Right lobe of liver (tissue), 6 donors: ENCODE results near the gene EPHB1. TPM values are rescaled to one million over a fixed set of nuclear protein-coding genes. Genes with fewer than 3 reads are reported as not detected.

Source experiments
- ATAC-seq, 4 donors: fragments of 200-7000 bp; cut with Tn5 transposase; one replicate each; pipeline ENCODE4 v1.9.1; 2020; ENCODE audit warnings: mild to moderate bottlenecking in 4 of 4, moderate library complexity in 4 of 4
- DNase-seq, 3 donors: peaks; one replicate each; pipeline ENCODE4 v3.0.0-alpha.2; 2020
- H3K27ac ChIP-seq, 3 donors: fragments of 200-600 bp; one replicate each; pipeline ENCODE4 v1.8.0; 2022
- H3K27me3 ChIP-seq, 2 donors: fragments of 200-600 bp; one replicate each; pipeline ENCODE4 v1.8.0; 2022
- H3K36me3 ChIP-seq, 4 donors: fragments of 200-600 bp; sonication (generic) in 1 of 4; one replicate each; pipeline versions ENCODE4 v1.5.1 to v1.8.0; 2017 to 2022; ENCODE audit warnings: control low read depth in 1 of 4
- H3K4me1 ChIP-seq, 4 donors: fragments of 200-600 bp; sonication (generic) in 1 of 4; one replicate each; pipeline versions ENCODE4 v1.5.1 to v1.8.0; 2017 to 2022; ENCODE audit warnings: control low read depth in 1 of 4
- H3K4me3 ChIP-seq, 3 donors: fragments of 200-600 bp; one replicate each; pipeline ENCODE4 v1.8.0; 2022
- H3K9me3 ChIP-seq, 4 donors: fragments of 200-600 bp; sonication (generic) in 1 of 4; one replicate each; pipeline versions ENCODE4 v1.5.1 to v1.8.0; 2017 to 2022; ENCODE audit warnings: control low read depth in 1 of 4
- POLR2A ChIP-seq: fragments of 450-650 bp; IDR thresholded peaks from one replicate; pipeline ENCODE4 v1.6.1; 2017; ENCODE audit warnings: antibody characterized with exemption, mild to moderate bottlenecking
- WGBS: methylation state at CpG from one replicate; pipeline ENCODE4 v1.1.6; 2018; ENCODE audit warnings: low coverage, low lambda C conversion rate; ENCODE audit not compliant: insufficient coverage; ENCODE audit errors: missing lambda C conversion rate; 5-methylcytosine and 5-hydroxymethylcytosine counted together
- intact Hi-C, 2 donors: fragments of 100-400 bp; cut with DNase I; formaldehyde crosslinking; loops; one replicate each; pipeline versions ENCODE4 v1.11.2 to v1.14.1; 2022
- total RNA-seq, 6 experiments: library from RNA; depleted of rRNA in 2 of 6; stranded (reverse); fragments of >200 nt in 2 of 6; fragmentation: NEBNext Ultra II Directional in 3 of 6; extraction: Animal tissue kit (Norgen Biotek cat#: 25700) in 3 of 6; gene quantifications; one replicate each; pipeline versions ENCODE4 v1.1.0 to v1.2.4, GENCODE V29; 2016 to 2023
- TF ChIP-seq, protein P1 (sequence below), 4 donors: fragments of 200-600 bp in 3 of 4; fragments of 450-650 bp in 1 of 4; IDR thresholded peaks; one replicate each; pipeline versions ENCODE4 v1.5.1 to v1.8.0; 2016 to 2022; ENCODE audit warnings: antibody characterized with exemption in 4 of 4, mild to moderate bottlenecking in 2 of 4
- donor health status: DM: no; HTN: yes; CAD: no.
- donor health status: DM: no; HTN: no; CAD: no.
- donor health status: DM: no; HTN: no; CAD: no.
- donor health status: DM: no; HTN: yes; CAD: no.
- donor health status: DM: no; HTN: yes; CAD: no.

The EPHB1 gene
- total RNA-seq, 6 experiments from 2014 or later, result 0.63 to 10.9 (median 1.8) TPM

- no peak for DNase-seq
- intact Hi-C loops, result loop anchor here (10.0 kb wide), 3 partner anchors 455 to 1105 kb away; no protein-coding TSS in a partner anchor
- 64% methylated on average over 2 of the region's 2 CpGs for WGBS
Measured at GRCh38 chr3:134790065-134790464, 5.0 kb upstream of the EPHB1 start.

GRCh38 chr3:134791992-134792391 is 3.1 kb upstream of the EPHB1 start:
- peaks cover 0 to 13% (median 3%) of the 10 kb centered on the region in 4 donors for H3K4me1 ChIP-seq
- peaks cover 6 to 8% of the 10 kb centered on the region in 2 donors for H3K27me3 ChIP-seq
- no peak overlapping the region for H3K4me3 ChIP-seq
- no peak for DNase-seq
- intact Hi-C loops, result loop anchor here (10.0 kb wide), 3 partner anchors 453 to 1103 kb away; no protein-coding TSS in a partner anchor
- no peak overlapping the region for H3K27ac ChIP-seq
- no peak for ATAC-seq
- H3K36me3 ChIP-seq, result no peaks in the 10 kb centered on the region
- no peaks in the 10 kb centered on the region for H3K9me3 ChIP-seq
- TF ChIP-seq, protein P1, sequence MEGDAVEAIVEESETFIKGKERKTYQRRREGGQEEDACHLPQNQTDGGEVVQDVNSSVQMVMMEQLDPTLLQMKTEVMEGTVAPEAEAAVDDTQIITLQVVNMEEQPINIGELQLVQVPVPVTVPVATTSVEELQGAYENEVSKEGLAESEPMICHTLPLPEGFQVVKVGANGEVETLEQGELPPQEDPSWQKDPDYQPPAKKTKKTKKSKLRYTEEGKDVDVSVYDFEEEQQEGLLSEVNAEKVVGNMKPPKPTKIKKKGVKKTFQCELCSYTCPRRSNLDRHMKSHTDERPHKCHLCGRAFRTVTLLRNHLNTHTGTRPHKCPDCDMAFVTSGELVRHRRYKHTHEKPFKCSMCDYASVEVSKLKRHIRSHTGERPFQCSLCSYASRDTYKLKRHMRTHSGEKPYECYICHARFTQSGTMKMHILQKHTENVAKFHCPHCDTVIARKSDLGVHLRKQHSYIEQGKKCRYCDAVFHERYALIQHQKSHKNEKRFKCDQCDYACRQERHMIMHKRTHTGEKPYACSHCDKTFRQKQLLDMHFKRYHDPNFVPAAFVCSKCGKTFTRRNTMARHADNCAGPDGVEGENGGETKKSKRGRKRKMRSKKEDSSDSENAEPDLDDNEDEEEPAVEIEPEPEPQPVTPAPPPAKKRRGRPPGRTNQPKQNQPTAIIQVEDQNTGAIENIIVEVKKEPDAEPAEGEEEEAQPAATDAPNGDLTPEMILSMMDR (IDR thresholded peaks at IDR 0.05), result no peak
- no peak for TF ChIP-seq POLR2A
- 68% methylated on average over 4 of the region's 8 CpGs for WGBS

More at GRCh38 chr3:134790065-134790464, 5.0 kb upstream of the EPHB1 start:
- H3K27ac ChIP-seq, result no peak overlapping the region
- H3K27me3 ChIP-seq, result no peaks in the 10 kb centered on the region
- H3K36me3 ChIP-seq, result no peaks in the 10 kb centered on the region
- H3K9me3 ChIP-seq, result no peaks in the 10 kb centered on the region
- H3K4me1 ChIP-seq, result no peaks in the 10 kb centered on the region
- TF ChIP-seq, protein P1 (IDR thresholded peaks at IDR 0.05), result no peak
- TF ChIP-seq POLR2A, result no peak
- no peak overlapping the region for H3K4me3 ChIP-seq
- no peak for ATAC-seq

DNA sequence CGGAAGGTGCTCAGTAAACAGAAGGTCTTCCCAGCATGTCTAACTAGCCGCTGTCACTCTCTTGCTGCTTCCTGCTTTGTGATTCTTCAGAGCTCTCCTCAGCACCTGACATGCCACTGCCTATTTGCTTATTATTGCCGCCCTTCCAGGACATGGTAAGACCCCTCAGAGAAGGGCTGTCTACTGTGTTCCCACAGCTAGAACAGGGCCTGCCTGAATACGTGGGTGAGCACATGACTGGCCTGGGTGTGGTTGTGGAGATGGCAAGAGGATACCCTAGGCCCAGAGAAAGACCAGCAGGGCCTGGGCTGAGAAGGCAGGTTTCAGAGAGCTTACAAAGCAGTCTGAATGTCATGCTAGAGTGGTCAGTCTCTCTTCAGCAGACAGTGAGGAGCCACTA is 2.4 kb upstream of the EPHB1 start:
- DNase-seq (no peak), ATAC-seq (no peak)
- peaks cover 8 to 12% of the 10 kb centered on the region in 2 donors for H3K27me3 ChIP-seq
- WGBS, result 79% methylated on average over 4 of the region's 4 CpGs
- no peak overlapping the region for H3K27ac ChIP-seq
- intact Hi-C loops, result loop anchor here (10.0 kb wide), 3 partner anchors 452 to 1102 kb away; no protein-coding TSS in a partner anchor
- H3K4me3 ChIP-seq, result no peak overlapping the region
- no peaks in the 10 kb centered on the region for H3K9me3 ChIP-seq
- peaks cover 0 to 13% (median 3%) of the 10 kb centered on the region in 4 donors for H3K4me1 ChIP-seq
- H3K36me3 ChIP-seq, result no peaks in the 10 kb centered on the region
- no peak for TF ChIP-seq POLR2A
- TF ChIP-seq, protein P1 (IDR thresholded peaks at IDR 0.05), result no peak

DNA sequence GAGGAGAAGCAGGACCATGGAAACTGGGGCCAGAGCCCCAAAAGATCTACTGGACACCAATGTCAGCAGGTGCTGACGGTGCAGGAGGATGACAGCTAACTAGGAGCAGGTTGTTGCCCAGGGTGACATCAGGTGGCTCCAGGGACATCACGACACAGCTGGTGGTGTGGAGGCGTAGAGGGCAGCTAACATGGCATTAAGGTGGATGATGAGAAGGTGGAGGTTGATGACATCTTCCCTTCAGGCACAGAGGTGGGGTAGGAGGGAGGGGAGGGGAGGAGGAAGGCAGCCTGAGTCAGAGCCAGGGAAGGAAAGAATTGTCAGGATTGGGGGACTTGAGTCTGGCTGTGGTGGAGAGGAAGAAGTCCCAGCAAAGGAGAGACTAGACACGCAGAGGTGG is 1.5 kb upstream of the EPHB1 start:
- TF ChIP-seq, protein P1 (IDR thresholded peaks at IDR 0.05), result no peak
- TF ChIP-seq POLR2A, result no peak
- 69% methylated on average over 3 of the region's 4 CpGs for WGBS
- Histone ChIP-seq H3K27ac (no peak overlapping the region), H3K9me3 (no peaks in the 10 kb centered on the region), H3K27me3 (peaks cover 8 to 12% of the 10 kb centered on the region in 2 donors), H3K4me1 (peaks cover 0 to 13% (median 3%) of the 10 kb centered on the region in 4 donors), H3K4me3 (no peak overlapping the region), H3K36me3 (no peaks in the 10 kb centered on the region)
- ATAC-seq (no peak), DNase-seq (no peak)
- intact Hi-C loops, result loop anchor here (10.0 kb wide), 3 partner anchors 451 to 1101 kb away; no protein-coding TSS in a partner anchor
